Ovary (tissue), 3 donors: ENCODE data around the gene HSPB7.

ENCODE experiments used
- POLR2A ChIP-seq: fragments of 450-650 bp; IDR thresholded peaks from one replicate; pipeline ENCODE4 v1.6.1; 2017; ENCODE audit warnings: antibody characterized with exemption, mild to moderate bottlenecking, moderate library complexity
- TF ChIP-seq, protein P1 (sequence below), 3 donors: fragments of 450-650 bp in 2 of 3; fragments of 200-600 bp in 1 of 3; IDR thresholded peaks; one replicate each; pipeline versions ENCODE4 v1.5.1 to v1.8.0; 2016 to 2022; ENCODE audit warnings: antibody characterized with exemption in 3 of 3, mild to moderate bottlenecking in 1 of 3
- donor health status: DM: no; HTN: no; CAD: no.

DNA sequence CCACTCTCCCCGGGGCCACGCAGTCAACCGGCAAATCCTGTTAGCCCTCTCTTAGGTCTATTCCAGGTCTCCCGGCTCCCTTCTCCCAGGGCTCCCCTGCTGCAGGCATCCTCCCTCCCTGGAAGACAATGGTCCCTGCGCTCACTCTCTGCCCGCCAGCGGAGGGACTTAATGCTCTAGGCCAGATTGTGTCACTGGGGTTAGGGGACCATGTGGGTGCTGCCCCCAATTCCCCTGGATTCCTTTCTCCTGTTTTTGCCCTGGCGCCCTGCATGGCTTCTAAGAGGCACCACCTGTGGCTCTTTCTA is 47.4 kb upstream of the HSPB7 start:
- TF ChIP-seq, protein P1, sequence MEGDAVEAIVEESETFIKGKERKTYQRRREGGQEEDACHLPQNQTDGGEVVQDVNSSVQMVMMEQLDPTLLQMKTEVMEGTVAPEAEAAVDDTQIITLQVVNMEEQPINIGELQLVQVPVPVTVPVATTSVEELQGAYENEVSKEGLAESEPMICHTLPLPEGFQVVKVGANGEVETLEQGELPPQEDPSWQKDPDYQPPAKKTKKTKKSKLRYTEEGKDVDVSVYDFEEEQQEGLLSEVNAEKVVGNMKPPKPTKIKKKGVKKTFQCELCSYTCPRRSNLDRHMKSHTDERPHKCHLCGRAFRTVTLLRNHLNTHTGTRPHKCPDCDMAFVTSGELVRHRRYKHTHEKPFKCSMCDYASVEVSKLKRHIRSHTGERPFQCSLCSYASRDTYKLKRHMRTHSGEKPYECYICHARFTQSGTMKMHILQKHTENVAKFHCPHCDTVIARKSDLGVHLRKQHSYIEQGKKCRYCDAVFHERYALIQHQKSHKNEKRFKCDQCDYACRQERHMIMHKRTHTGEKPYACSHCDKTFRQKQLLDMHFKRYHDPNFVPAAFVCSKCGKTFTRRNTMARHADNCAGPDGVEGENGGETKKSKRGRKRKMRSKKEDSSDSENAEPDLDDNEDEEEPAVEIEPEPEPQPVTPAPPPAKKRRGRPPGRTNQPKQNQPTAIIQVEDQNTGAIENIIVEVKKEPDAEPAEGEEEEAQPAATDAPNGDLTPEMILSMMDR (IDR thresholded peaks at IDR 0.05): no peak
- no peak for TF ChIP-seq POLR2A
